ENCODE data around the gene CACNA1E. TPM values are rescaled to one million over a fixed set of nuclear protein-coding genes. Genes with fewer than 3 reads are reported as not detected.

Gene CACNA1E
- total RNA-seq, 4 donors from 2014 or later = 0.47 to 0.83 TPM; not detected in 2

DNA sequence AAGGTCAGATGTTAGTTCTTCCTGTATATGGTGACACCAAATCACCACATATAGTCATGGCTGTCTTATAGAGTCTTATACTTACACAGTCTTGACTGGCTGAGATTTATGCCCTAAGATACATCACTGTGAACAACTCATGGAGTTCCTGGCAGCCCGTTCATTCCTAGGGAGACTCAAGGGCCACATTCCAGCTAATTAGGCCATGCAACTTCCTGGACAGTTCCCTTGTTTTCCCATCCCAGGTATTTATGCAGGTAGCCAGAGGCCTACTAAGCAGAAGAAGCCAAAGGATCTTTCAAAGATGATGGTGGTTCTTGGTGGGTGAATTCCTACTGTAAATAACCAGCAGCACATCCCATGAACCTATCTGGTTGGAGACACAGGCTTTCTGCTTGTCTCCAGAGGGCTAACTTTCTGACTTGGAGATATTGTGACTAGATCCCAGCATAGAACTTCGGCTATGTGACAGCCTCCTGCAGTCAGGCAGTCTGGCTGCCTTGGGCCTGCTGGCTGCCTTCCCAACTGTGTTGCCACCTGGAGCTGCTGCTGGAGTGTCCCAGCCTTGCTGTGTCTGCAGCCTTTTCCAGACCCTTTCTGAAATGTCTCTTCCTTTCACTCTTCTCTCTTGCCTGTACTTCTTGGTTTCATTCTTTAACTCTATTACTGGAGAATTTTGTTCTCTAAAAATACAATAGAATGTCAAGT lies 283.8 kb downstream of the CACNA1E start:
- H3K9me3 ChIP-seq = no peaks in the 10 kb centered on the region
- H3K4me3 ChIP-seq = no peak overlapping the region
- H3K4me1 ChIP-seq = no peaks in the 10 kb centered on the region
- no peak overlapping the region for H3K27ac ChIP-seq
- no peaks in the 10 kb centered on the region for H3K27me3 ChIP-seq
- TF ChIP-seq POLR2A (IDR thresholded peaks at IDR 0.05) = no peak
- TF ChIP-seq, protein P1, sequence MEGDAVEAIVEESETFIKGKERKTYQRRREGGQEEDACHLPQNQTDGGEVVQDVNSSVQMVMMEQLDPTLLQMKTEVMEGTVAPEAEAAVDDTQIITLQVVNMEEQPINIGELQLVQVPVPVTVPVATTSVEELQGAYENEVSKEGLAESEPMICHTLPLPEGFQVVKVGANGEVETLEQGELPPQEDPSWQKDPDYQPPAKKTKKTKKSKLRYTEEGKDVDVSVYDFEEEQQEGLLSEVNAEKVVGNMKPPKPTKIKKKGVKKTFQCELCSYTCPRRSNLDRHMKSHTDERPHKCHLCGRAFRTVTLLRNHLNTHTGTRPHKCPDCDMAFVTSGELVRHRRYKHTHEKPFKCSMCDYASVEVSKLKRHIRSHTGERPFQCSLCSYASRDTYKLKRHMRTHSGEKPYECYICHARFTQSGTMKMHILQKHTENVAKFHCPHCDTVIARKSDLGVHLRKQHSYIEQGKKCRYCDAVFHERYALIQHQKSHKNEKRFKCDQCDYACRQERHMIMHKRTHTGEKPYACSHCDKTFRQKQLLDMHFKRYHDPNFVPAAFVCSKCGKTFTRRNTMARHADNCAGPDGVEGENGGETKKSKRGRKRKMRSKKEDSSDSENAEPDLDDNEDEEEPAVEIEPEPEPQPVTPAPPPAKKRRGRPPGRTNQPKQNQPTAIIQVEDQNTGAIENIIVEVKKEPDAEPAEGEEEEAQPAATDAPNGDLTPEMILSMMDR (IDR thresholded peaks at IDR 0.05) = no peak
- no peaks in the 10 kb centered on the region for H3K36me3 ChIP-seq
- no peak for DNase-seq

DNA sequence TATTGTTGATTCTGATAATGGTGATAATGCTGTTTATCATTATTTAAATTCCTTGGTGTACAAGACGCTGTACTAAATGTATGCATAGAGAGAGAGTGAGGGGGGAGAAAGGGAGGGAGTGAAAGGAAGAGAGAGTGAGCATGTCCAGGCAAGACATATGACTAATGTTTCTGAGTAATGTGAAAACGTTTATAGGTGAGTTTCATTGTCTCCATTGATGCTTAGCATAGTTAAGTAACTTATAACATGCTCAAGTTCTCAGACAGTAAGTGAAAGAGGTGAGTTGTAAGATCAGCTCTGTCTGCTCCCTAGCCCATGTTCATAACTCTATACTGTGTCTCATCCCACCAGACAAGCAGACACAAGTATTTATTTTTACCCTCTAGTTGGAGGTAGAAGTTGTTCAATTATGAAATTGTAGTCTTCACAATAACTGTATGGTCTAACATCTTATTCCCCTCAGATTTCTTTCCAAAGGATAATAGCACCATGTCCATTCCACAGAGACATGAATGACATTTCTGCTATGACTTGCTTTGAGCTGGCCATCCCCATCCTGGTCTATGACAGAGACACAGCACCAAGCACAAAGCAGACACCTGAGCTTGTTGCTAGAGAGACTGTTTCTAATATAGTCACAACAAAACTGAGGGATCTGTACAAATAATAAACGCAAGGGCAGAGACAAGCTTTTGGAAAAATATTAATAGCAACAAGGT lies 285.1 kb downstream of the CACNA1E start:
- no peaks in the 10 kb centered on the region for H3K36me3 ChIP-seq
- no peak for TF ChIP-seq POLR2A (IDR thresholded peaks at IDR 0.05)
- TF ChIP-seq, protein P1 (IDR thresholded peaks at IDR 0.05) = no peak
- no peaks in the 10 kb centered on the region for H3K9me3 ChIP-seq

DNA sequence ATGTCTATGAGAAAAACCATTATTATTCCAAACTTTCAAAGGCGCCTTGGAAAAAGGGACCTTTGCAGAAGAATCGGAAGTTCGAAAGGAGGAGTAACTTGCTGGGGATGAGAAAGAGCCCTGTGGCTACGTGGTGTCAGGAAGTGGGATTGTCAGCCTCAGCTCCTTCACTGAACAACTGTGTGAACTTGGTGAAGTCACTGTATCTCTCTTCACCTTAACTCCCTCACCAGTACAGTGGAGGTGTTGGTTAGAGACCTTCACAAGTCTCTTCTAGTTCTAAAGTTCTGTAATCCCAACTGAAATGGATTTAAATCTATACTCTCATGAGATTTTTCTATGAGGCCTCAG lies 285.6 kb downstream of the CACNA1E start:
- Histone ChIP-seq H3K27me3 (no peaks in the 10 kb centered on the region), H3K36me3 (no peaks in the 10 kb centered on the region), H3K27ac (no peak overlapping the region), H3K9me3 (no peaks in the 10 kb centered on the region), H3K4me3 (no peak overlapping the region), H3K4me1 (no peaks in the 10 kb centered on the region)
- no peak for DNase-seq
- no peak for TF ChIP-seq POLR2A (IDR thresholded peaks at IDR 0.05)
- TF ChIP-seq, protein P1 (IDR thresholded peaks at IDR 0.05) = no peak

More for the DNA sequence above, 285.1 kb downstream of the CACNA1E start:
- H3K27ac ChIP-seq = no peak overlapping the region
- H3K27me3 ChIP-seq = no peaks in the 10 kb centered on the region
- no peaks in the 10 kb centered on the region for H3K4me1 ChIP-seq
- H3K4me3 ChIP-seq = no peak overlapping the region
- no peak for DNase-seq

DNA sequence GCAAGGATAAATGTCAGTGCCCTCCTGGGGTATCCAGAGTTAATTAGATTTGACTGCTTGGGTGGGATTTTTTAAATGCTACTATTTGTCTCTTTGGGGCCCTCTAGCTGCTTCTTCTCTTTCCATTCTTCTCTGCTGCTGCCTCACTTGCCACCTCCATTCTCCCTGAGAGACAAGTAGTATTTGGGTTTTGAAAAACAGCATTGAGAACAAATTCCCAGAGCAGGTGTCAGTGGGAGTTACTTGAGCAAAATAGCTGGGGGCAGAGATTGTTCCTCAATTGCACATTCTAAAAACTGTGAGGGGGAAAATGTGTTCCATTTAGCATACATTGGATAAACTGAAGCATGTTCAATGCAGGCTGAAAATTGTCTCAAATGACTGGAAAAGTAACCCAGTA lies 286.5 kb downstream of the CACNA1E start:
- TF ChIP-seq, protein P1 (IDR thresholded peaks at IDR 0.05) = no peak
- no peak for TF ChIP-seq POLR2A (IDR thresholded peaks at IDR 0.05)
- H3K4me3 ChIP-seq = no peak overlapping the region
- H3K27me3 ChIP-seq = no peaks in the 10 kb centered on the region
- no peaks in the 10 kb centered on the region for H3K36me3 ChIP-seq
- H3K9me3 ChIP-seq = no peaks in the 10 kb centered on the region
- DNase-seq = no peak
- H3K4me1 ChIP-seq = no peaks in the 10 kb centered on the region
- no peak overlapping the region for H3K27ac ChIP-seq

DNA sequence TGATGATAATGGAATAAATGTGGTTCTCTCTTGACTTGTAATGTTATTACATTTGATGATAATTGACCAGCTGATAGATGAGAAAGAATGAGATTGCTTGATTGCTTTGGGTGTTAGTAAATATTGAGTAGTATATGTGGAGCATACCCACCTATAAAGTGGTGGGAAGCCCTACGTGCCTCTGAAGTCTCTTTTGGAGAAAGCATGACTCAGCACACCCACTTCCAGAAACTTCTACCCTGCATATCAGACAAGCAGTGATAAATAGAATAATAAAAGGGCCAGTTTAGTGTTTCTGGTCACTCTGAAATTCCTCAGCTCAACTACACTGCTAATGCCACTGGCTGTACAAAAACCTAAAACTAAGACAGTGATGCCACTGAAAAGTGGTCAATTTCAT lies 289.4 kb downstream of the CACNA1E start:
- Histone ChIP-seq H3K27ac (no peak overlapping the region), H3K27me3 (no peaks in the 10 kb centered on the region), H3K4me1 (no peaks in the 10 kb centered on the region), H3K4me3 (no peak overlapping the region), H3K36me3 (no peaks in the 10 kb centered on the region), H3K9me3 (no peaks in the 10 kb centered on the region)
- DNase-seq = no peak
- TF ChIP-seq POLR2A (IDR thresholded peaks at IDR 0.05) = no peak
- TF ChIP-seq, protein P1 (IDR thresholded peaks at IDR 0.05) = no peak

Data from Peyer's patch (tissue), 4 donors.